Astrocyte (in vitro differentiated cells and primary cell): ENCODE measurements around the gene GRIA1. TPM values are rescaled to one million over a fixed set of nuclear protein-coding genes. Genes with fewer than 3 reads are reported as not detected.

ENCODE experiments used
- DNase-seq: peaks from one replicate; pipeline ENCODE4 v3.0.0-alpha.2; 2010; ENCODE audit warnings: low read depth
- FAIRE-seq: peaks from 2 replicates; lab custom pipeline; 2011; peaks lifted over from hg19 to GRCh38; lab: Jason Lieb, UNC
- H2AFZ ChIP-seq: 2 replicates; pipeline ENCODE4 v1.6.0; 2012; ENCODE audit warnings: low read depth, low read length, inconsistent platforms
- H3K27ac ChIP-seq: 2 replicates; pipeline ENCODE4 v1.5.1; 2011; ENCODE audit warnings: low read depth, low read length, inconsistent platforms
- H3K27me3 ChIP-seq: 2 replicates; pipeline ENCODE4 v1.6.0; 2011; ENCODE audit warnings: low read length, inconsistent platforms; ENCODE audit not compliant: insufficient read depth
- H3K36me3 ChIP-seq: 2 replicates; pipeline ENCODE4 v1.5.1; 2011; ENCODE audit warnings: low read length, inconsistent platforms; ENCODE audit not compliant: insufficient read depth
- H3K4me1 ChIP-seq: 2 replicates; pipeline ENCODE4 v1.5.1; 2011; ENCODE audit warnings: low read length, inconsistent platforms; ENCODE audit not compliant: insufficient read depth
- H3K4me2 ChIP-seq: 2 replicates; pipeline ENCODE4 v1.6.0; 2012; ENCODE audit warnings: low read length, inconsistent platforms
- H3K4me3 ChIP-seq: 2 replicates; pipeline ENCODE4 v1.5.1; 2011; ENCODE audit warnings: low read depth, mild to moderate bottlenecking, low read length, inconsistent platforms; ENCODE audit not compliant: insufficient read depth
- H3K79me2 ChIP-seq: 2 replicates; pipeline ENCODE4 v1.6.0; 2012; ENCODE audit warnings: mild to moderate bottlenecking, low read length, inconsistent platforms; ENCODE audit not compliant: insufficient read depth
- H3K9ac ChIP-seq: 2 replicates; pipeline ENCODE4 v1.6.0; 2012; ENCODE audit warnings: mild to moderate bottlenecking, low read length, inconsistent platforms
- H3K9me3 ChIP-seq: 2 replicates; pipeline ENCODE4 v1.5.1; 2012; ENCODE audit warnings: low read depth, mild to moderate bottlenecking, low read length, inconsistent platforms; ENCODE audit not compliant: insufficient read depth
- H4K20me1 ChIP-seq: 2 replicates; pipeline ENCODE4 v1.6.0; 2012; ENCODE audit warnings: low read length, inconsistent platforms; ENCODE audit not compliant: insufficient read depth
- H3K27ac Mint-ChIP-seq: one replicate; pipeline ENCODE4 v1.8.0; 2021; ENCODE audit warnings: mild to moderate bottlenecking, mixed read lengths; ENCODE audit not compliant: unreplicated experiment
- H3K27me3 Mint-ChIP-seq: one replicate; pipeline ENCODE4 v1.8.0; 2021; ENCODE audit warnings: low read depth, mixed read lengths; ENCODE audit not compliant: unreplicated experiment
- H3K36me3 Mint-ChIP-seq: one replicate; pipeline ENCODE4 v1.8.0; 2021; ENCODE audit warnings: low read depth, mixed read lengths; ENCODE audit not compliant: unreplicated experiment
- H3K4me1 Mint-ChIP-seq: one replicate; pipeline ENCODE4 v1.8.0; 2021; ENCODE audit warnings: low read depth, mixed read lengths; ENCODE audit not compliant: unreplicated experiment
- H3K4me3 Mint-ChIP-seq: one replicate; pipeline ENCODE4 v1.8.0; 2021; ENCODE audit warnings: mild to moderate bottlenecking, moderate library complexity, mixed read lengths; ENCODE audit not compliant: unreplicated experiment
- H3K9me3 Mint-ChIP-seq: one replicate; pipeline ENCODE4 v1.8.0; 2021; ENCODE audit warnings: mild to moderate bottlenecking, mixed read lengths; ENCODE audit not compliant: unreplicated experiment
- EZH2 ChIP-seq: IDR thresholded peaks from 2 replicates; pipeline ENCODE4 v1.6.1; 2012; ENCODE audit warnings: mild to moderate bottlenecking, low read length, inconsistent platforms; ENCODE audit not compliant: insufficient read depth
- total RNA-seq: library from RNA; stranded (reverse); gene quantifications from 2 replicates; pipeline ENCODE4 v1.2.1, GENCODE V29; 2021
- TF ChIP-seq, protein P1 (sequence below): IDR thresholded peaks from 2 replicates; pipeline ENCODE4 v1.5.1; 2011; ENCODE audit warnings: low read depth, mild to moderate bottlenecking, inconsistent platforms, low read length, moderate library complexity; ENCODE audit not compliant: insufficient read depth

GRIA1 gene
- total RNA-seq, 1 donor from 2014 or later: 5.4 TPM

DNA sequence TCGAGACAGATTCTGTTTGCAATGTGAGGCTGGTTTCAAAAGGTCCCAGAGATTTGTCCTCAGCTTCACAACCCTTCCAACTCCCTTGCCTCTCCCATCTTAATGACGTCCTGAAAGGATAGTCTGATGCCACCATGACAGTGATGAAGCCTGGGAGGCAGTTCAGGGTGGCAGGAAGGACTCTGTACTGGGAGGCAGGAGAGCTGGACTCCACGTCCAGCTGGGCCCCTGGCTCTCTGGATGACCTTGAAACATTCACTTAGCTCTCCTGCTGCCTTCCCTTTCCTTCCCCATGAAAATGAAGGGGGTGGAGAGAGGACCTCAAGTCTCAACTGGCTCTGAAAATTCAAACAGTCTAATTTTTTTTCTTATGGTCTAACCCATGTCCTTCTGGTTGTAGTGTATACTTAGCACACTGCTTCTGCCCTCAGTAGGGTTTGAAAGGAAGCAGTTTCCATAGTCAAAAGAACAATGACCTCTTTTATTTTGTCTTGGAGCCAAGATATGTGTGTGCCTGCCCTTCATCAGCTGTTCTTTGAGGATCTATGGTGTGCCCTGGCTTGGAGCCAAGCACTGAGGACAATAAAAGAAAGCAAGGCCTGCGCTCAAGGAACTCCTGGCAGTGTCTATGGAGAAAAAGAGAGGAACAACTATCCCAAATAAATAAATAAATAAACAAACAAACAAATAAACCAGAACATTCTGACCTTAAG, 188.3 kb downstream of the GRIA1 start:
- DNase-seq: no peak
- TF ChIP-seq, protein P1, sequence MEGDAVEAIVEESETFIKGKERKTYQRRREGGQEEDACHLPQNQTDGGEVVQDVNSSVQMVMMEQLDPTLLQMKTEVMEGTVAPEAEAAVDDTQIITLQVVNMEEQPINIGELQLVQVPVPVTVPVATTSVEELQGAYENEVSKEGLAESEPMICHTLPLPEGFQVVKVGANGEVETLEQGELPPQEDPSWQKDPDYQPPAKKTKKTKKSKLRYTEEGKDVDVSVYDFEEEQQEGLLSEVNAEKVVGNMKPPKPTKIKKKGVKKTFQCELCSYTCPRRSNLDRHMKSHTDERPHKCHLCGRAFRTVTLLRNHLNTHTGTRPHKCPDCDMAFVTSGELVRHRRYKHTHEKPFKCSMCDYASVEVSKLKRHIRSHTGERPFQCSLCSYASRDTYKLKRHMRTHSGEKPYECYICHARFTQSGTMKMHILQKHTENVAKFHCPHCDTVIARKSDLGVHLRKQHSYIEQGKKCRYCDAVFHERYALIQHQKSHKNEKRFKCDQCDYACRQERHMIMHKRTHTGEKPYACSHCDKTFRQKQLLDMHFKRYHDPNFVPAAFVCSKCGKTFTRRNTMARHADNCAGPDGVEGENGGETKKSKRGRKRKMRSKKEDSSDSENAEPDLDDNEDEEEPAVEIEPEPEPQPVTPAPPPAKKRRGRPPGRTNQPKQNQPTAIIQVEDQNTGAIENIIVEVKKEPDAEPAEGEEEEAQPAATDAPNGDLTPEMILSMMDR: no peak
- TF ChIP-seq EZH2: no peak
- H3K27me3 ChIP-seq: no peaks in the 10 kb centered on the region
- no peaks in the 10 kb centered on the region for H3K9me3 Mint-ChIP-seq
- H3K4me2 ChIP-seq: no peak overlapping the region
- H3K9me3 ChIP-seq: no peaks in the 10 kb centered on the region
- FAIRE-seq: no peak
- H3K36me3 ChIP-seq: no peaks in the 10 kb centered on the region
- no peak overlapping the region for H3K27ac ChIP-seq
- no peak overlapping the region for H3K4me3 ChIP-seq
- no peaks in the 10 kb centered on the region for H3K79me2 ChIP-seq
- peaks cover 4% of the 10 kb centered on the region for H3K36me3 Mint-ChIP-seq
- no peak overlapping the region for H3K9ac ChIP-seq
- H3K27ac Mint-ChIP-seq: no peak overlapping the region
- no peak overlapping the region for H3K4me3 Mint-ChIP-seq
- H2AFZ ChIP-seq: no peak overlapping the region
- H4K20me1 ChIP-seq: no peaks in the 10 kb centered on the region
- no peaks in the 10 kb centered on the region for H3K4me1 Mint-ChIP-seq
- no peaks in the 10 kb centered on the region for H3K4me1 ChIP-seq
- peaks cover 12% of the 10 kb centered on the region for H3K27me3 Mint-ChIP-seq

DNA sequence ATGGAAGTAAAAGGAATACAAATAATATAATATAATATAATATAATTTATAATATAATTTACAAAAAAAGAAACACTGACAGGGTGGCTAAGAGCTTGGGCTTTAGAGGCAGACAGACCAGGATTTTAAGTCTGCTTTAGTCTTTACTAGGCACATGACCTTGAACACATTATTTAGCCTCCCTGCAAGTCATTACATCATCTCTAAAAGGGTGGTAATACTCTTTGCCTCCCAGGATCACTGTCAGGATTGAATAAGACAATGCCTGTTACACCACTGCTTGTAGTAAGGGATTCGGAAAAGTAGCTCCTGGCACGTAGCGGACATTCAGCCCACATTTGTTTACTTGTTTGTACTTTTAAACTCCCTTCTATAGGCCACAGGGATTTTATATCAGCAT, 199.8 kb downstream of the GRIA1 start:
- Histone ChIP-seq H3K4me2 (no peak overlapping the region), H3K9me3 (no peaks in the 10 kb centered on the region), H3K4me3 (no peak overlapping the region), H3K27me3 (no peaks in the 10 kb centered on the region), H4K20me1 (no peaks in the 10 kb centered on the region), H3K79me2 (no peaks in the 10 kb centered on the region), H3K9ac (no peak overlapping the region), H3K27ac (no peak overlapping the region), H2AFZ (no peak overlapping the region), H3K36me3 (no peaks in the 10 kb centered on the region), H3K4me1 (no peaks in the 10 kb centered on the region)
- no peaks in the 10 kb centered on the region for H3K4me1 Mint-ChIP-seq
- FAIRE-seq (no peak), DNase-seq (no peak)
- no peak overlapping the region for H3K27ac Mint-ChIP-seq
- H3K9me3 Mint-ChIP-seq: no peaks in the 10 kb centered on the region
- H3K36me3 Mint-ChIP-seq: no peaks in the 10 kb centered on the region
- TF ChIP-seq EZH2: no peak
- TF ChIP-seq, protein P1: no peak
- H3K27me3 Mint-ChIP-seq: peaks cover 7% of the 10 kb centered on the region
- H3K4me3 Mint-ChIP-seq: no peak overlapping the region

DNA sequence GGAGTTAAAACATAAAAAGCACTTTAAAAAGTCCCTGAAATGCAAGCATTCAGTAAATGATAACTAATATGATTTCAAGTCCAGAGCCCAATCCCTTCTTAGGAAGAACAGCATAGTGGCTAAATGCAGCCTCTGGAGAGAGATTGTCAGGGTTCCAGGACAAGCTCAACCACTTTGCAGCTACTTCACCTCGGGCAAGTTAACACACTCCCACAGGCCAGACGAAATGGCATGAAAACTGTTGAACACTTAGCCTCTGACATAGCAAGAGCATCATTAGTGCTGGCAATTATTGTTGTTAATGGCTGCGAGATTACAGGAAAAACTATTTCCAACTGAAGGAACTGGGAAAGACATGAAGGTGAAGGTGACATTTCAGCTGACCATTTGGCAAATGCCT, 205.8 kb downstream of the GRIA1 start:
- Histone ChIP-seq H3K4me1 (no peaks in the 10 kb centered on the region), H3K9me3 (peaks cover 3% of the 10 kb centered on the region), H3K36me3 (no peaks in the 10 kb centered on the region), H3K27me3 (no peaks in the 10 kb centered on the region), H4K20me1 (no peaks in the 10 kb centered on the region), H2AFZ (no peak overlapping the region), H3K4me2 (no peak overlapping the region), H3K4me3 (no peak overlapping the region), H3K79me2 (no peaks in the 10 kb centered on the region), H3K9ac (no peak overlapping the region), H3K27ac (no peak overlapping the region)
- Mint-ChIP-seq H3K27ac (no peak overlapping the region), H3K36me3 (no peaks in the 10 kb centered on the region), H3K4me1 (peaks cover 5% of the 10 kb centered on the region), H3K4me3 (no peak overlapping the region), H3K27me3 (no peaks in the 10 kb centered on the region), H3K9me3 (no peaks in the 10 kb centered on the region)
- DNase-seq (no peak), FAIRE-seq (no peak)
- no peak for TF ChIP-seq EZH2
- TF ChIP-seq, protein P1: no peak
